CD14-positive monocyte (primary cell): Measurements from ENCODE around the gene ALDH1L2. TPM values are rescaled to one million over a fixed set of nuclear protein-coding genes. Genes with fewer than 3 reads are reported as not detected.

Source experiments
- DNase-seq, 3 donors: peaks; one replicate each; pipeline ENCODE4 v3.0.0-alpha.2; 2011 to 2022
- H2AFZ ChIP-seq: 2 replicates; pipeline ENCODE4 v1.6.0; 2012; ENCODE audit warnings: mild to moderate bottlenecking, low read depth, low read length, inconsistent platforms; ENCODE audit not compliant: insufficient read depth, poor library complexity, severe bottlenecking
- H3K27ac ChIP-seq, 2 donors: 1 replicate in 1 of 2; 2 replicates in 1 of 2; pipeline ENCODE4 v1.5.1; 2012 to 2013; ENCODE audit warnings: low read length in 2 of 2, control low read depth in 1 of 2, inconsistent platforms in 1 of 2, low read depth in 1 of 2, mild to moderate bottlenecking in 1 of 2
- H3K27me3 ChIP-seq, 2 donors: one replicate each; pipeline versions ENCODE4 v1.6.0 to v1.6.1; 2011 to 2013; ENCODE audit warnings: low read length in 2 of 2; ENCODE audit not compliant: control insufficient read depth in 2 of 2, insufficient read depth in 2 of 2
- H3K36me3 ChIP-seq, 2 donors: replicated peaks in 1 of 2; 1 replicate in 1 of 2; 2 replicates in 1 of 2; pipeline versions ENCODE4 v1.5.1 to v1.6.1; 2012 to 2013; ENCODE audit warnings: low read length in 2 of 2, control low read depth in 1 of 2, inconsistent platforms in 1 of 2, mild to moderate bottlenecking in 1 of 2; ENCODE audit not compliant: insufficient read depth in 2 of 2, control insufficient read depth in 1 of 2
- H3K4me1 ChIP-seq, 2 donors: 1 replicate in 1 of 2; 2 replicates in 1 of 2; pipeline versions ENCODE4 v1.5.1 to v1.6.1; 2012 to 2013; ENCODE audit warnings: low read length in 2 of 2, control low read depth in 1 of 2, inconsistent platforms in 1 of 2, mild to moderate bottlenecking in 1 of 2, moderate library complexity in 1 of 2; ENCODE audit not compliant: insufficient read depth in 2 of 2, control insufficient read depth in 1 of 2
- H3K4me2 ChIP-seq: replicated peaks from 2 replicates; pipeline ENCODE3; 2012; ENCODE audit warnings: low read length, moderate library complexity, mild to moderate bottlenecking; ENCODE audit not compliant: poor library complexity, severe bottlenecking; ENCODE audit errors: extremely low read depth
- H3K4me3 ChIP-seq, 3 experiments: fragments of 200-600 bp in 1 of 3; sonication (generic) in 1 of 3; replicated peaks in 1 of 3; 1 replicate in 2 of 3; 2 replicates in 1 of 3; pipeline ENCODE4 v1.5.1; 2011 to 2013; ENCODE audit warnings: low read length in 3 of 3, mild to moderate bottlenecking in 3 of 3, control low read depth in 2 of 3, low read depth in 2 of 3, inconsistent platforms in 1 of 3, moderate library complexity in 1 of 3
- H3K79me2 ChIP-seq: 2 replicates; pipeline ENCODE4 v1.6.0; 2012; ENCODE audit warnings: mild to moderate bottlenecking, control low read depth, inconsistent platforms, low read length, moderate library complexity; ENCODE audit not compliant: insufficient read depth
- H3K9ac ChIP-seq: 2 replicates; pipeline ENCODE4 v1.6.0; 2017; ENCODE audit warnings: low read length, mild to moderate bottlenecking; ENCODE audit not compliant: insufficient read depth, poor library complexity, severe bottlenecking
- H3K9me3 ChIP-seq, 2 donors: replicated peaks in 1 of 2; 1 replicate in 1 of 2; 2 replicates in 1 of 2; pipeline versions ENCODE4 v1.5.1 to v1.6.1; 2012 to 2013; ENCODE audit warnings: low read length in 2 of 2, control low read depth in 1 of 2; ENCODE audit not compliant: control insufficient read depth in 1 of 2, insufficient read depth in 1 of 2
- H4K20me1 ChIP-seq: 2 replicates; pipeline ENCODE4 v1.6.0; 2012; ENCODE audit warnings: mild to moderate bottlenecking, low read length, control low read depth, moderate library complexity; ENCODE audit not compliant: insufficient read depth
- H3K27ac Mint-ChIP-seq, 7 donors: one replicate each; pipeline ENCODE4 v1.8.0; 2020; ENCODE audit warnings: mild to moderate bottlenecking in 7 of 7, mixed read lengths in 7 of 7, moderate library complexity in 6 of 7, inconsistent platforms in 2 of 7
- H3K27me3 Mint-ChIP-seq, 3 donors: one replicate each; pipeline ENCODE4 v1.8.0; 2021 to 2022; ENCODE audit warnings: low read depth in 3 of 3, mild to moderate bottlenecking in 3 of 3, mixed read lengths in 3 of 3, moderate library complexity in 3 of 3, inconsistent platforms in 1 of 3
- H3K36me3 Mint-ChIP-seq, 2 donors: one replicate each; pipeline ENCODE4 v1.8.0; 2020; ENCODE audit warnings: mixed read lengths in 2 of 2, inconsistent platforms in 1 of 2, mild to moderate bottlenecking in 1 of 2
- H3K4me1 Mint-ChIP-seq: one replicate; pipeline ENCODE4 v1.8.0; 2020; ENCODE audit warnings: mild to moderate bottlenecking, mixed read lengths
- H3K4me3 Mint-ChIP-seq, 2 donors: one replicate each; pipeline ENCODE4 v1.8.0; 2020; ENCODE audit warnings: mild to moderate bottlenecking in 2 of 2, mixed read lengths in 2 of 2, moderate library complexity in 1 of 2
- H3K9me3 Mint-ChIP-seq, 7 donors: one replicate each; pipeline ENCODE4 v1.8.0; 2020 to 2022; ENCODE audit warnings: mixed read lengths in 7 of 7, mild to moderate bottlenecking in 6 of 7, moderate library complexity in 6 of 7, inconsistent platforms in 2 of 7
- WGBS: methylation state at CpG from one replicate; pipeline ENCODE4 v1.1.5; 2013; ENCODE audit warnings: missing lambda C conversion rate; ENCODE audit not compliant: insufficient coverage; 5-methylcytosine and 5-hydroxymethylcytosine counted together
- intact Hi-C, 2 donors: fragments of 100-400 bp; cut with micrococcal nuclease; formaldehyde crosslinking; loops; one replicate each; pipeline versions ENCODE4 v1.15.0 to v1.15.1; 2023
- polyA plus RNA-seq, 3 donors: library from polyadenylated mRNA; depleted of rRNA in 1 of 3; unstranded in 2 of 3; stranded (reverse) in 1 of 3; fragments of 300-500 nt in 2 of 3; fragments of >200 nt in 1 of 3; fragmentation: Illumina TruSeq in 2 of 3; gene quantifications; 1 replicate in 2 of 3; 2 replicates in 1 of 3; pipeline ENCODE4 v1.2.3, GENCODE V29; 2012 to 2021
- TF ChIP-seq, protein P1 (sequence below): fragments of 200-600 bp; IDR thresholded peaks from one replicate; pipeline ENCODE4 v1.8.0; 2022; ENCODE audit warnings: antibody characterized with exemption, mild to moderate bottlenecking

ALDH1L2 gene
- polyA plus RNA-seq, 3 donors = 0.03 to 0.20 TPM; not detected in 1

DNA sequence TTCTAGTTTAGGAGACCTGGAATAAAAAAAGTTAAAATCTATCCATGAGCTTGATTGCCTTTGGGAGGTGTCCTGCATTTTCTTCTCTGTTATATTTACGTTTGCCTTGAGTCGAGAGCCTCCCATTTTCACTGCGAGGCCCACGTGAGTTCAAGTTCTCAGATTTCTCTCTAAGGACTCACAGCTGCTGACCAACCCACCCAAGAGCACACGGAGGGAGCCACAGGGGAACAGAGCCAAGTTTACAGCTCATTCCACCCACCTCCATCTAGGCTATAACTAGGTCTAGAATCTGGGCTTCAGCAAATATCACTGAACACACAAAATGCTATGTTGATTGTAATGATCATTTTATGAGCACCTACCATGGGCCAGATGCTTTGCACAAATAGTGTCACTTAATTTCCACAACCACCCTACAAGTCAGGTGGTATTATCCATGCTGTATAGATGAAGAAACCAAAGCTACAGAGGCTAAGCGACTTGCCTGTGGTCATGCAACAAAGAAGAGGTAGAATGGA lies 16.7 kb downstream of the ALDH1L2 start:
- H3K4me2 ChIP-seq = no peak overlapping the region
- H3K27me3 Mint-ChIP-seq = peaks cover 0 to 2% (median 0%) of the 10 kb centered on the region in 3 donors

DNA sequence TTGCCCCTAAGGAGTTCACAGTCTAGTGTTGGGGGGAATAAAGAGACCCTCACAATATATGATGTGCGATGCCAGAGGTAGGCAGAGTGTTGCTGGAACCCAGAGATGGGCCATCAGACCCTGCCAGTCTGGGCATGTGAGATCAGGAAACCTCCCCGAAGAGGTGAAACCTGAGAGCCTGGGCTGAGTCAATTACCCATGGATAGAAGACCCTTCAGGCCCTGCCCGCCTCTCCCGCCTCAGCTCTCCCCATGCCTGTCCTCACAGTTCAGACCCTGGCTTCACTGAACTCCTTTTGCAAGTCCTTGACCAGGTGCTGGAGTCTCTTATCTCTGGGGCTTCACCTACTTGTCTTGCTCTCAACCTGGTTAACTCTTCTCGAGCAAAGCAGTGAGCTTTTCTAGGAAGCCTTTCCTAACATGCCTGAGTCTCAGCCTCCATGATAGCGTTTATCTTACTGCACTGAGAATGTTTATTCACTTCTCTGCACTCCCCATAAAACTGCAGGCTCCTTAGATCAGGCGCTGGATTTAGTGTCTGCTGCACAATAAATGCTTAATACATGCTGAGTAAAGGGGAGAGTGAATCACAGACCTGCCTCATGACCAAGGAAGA lies 19.6 kb downstream of the ALDH1L2 start:
- WGBS = 88% methylated on average over 4 of the region's 7 CpGs
- intact Hi-C loops = no loop called here
- no peaks in the 10 kb centered on the region for H3K79me2 ChIP-seq
- no peak overlapping the region for H3K27ac ChIP-seq
- H3K4me3 ChIP-seq = no peak overlapping the region
- TF ChIP-seq, protein P1, sequence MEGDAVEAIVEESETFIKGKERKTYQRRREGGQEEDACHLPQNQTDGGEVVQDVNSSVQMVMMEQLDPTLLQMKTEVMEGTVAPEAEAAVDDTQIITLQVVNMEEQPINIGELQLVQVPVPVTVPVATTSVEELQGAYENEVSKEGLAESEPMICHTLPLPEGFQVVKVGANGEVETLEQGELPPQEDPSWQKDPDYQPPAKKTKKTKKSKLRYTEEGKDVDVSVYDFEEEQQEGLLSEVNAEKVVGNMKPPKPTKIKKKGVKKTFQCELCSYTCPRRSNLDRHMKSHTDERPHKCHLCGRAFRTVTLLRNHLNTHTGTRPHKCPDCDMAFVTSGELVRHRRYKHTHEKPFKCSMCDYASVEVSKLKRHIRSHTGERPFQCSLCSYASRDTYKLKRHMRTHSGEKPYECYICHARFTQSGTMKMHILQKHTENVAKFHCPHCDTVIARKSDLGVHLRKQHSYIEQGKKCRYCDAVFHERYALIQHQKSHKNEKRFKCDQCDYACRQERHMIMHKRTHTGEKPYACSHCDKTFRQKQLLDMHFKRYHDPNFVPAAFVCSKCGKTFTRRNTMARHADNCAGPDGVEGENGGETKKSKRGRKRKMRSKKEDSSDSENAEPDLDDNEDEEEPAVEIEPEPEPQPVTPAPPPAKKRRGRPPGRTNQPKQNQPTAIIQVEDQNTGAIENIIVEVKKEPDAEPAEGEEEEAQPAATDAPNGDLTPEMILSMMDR = no peak
- no peaks in the 10 kb centered on the region for H4K20me1 ChIP-seq
- no peak overlapping the region for H3K4me3 Mint-ChIP-seq
- no peaks in the 10 kb centered on the region for H3K36me3 ChIP-seq
- no peaks in the 10 kb centered on the region for H3K9me3 Mint-ChIP-seq
- no peaks in the 10 kb centered on the region for H3K9me3 ChIP-seq
- H3K4me1 ChIP-seq = peaks cover 0 to 5% of the 10 kb centered on the region in 2 donors
- no peaks in the 10 kb centered on the region for H3K36me3 Mint-ChIP-seq
- H3K27me3 ChIP-seq = no peaks in the 10 kb centered on the region
- H3K9ac ChIP-seq = no peak overlapping the region
- H3K27me3 Mint-ChIP-seq = peaks cover 0 to 2% (median 0%) of the 10 kb centered on the region in 3 donors
- H2AFZ ChIP-seq = no peak overlapping the region
- peaks cover 4% of the 10 kb centered on the region for H3K4me1 Mint-ChIP-seq
- H3K4me2 ChIP-seq = no peak overlapping the region
- DNase-seq = no peak
- H3K27ac Mint-ChIP-seq = no peak overlapping the region

More for the DNA sequence above, 16.7 kb downstream of the ALDH1L2 start:
- Histone ChIP-seq H2AFZ (no peak overlapping the region), H3K4me3 (no peak overlapping the region), H3K4me1 (no peaks in the 10 kb centered on the region), H3K27me3 (no peaks in the 10 kb centered on the region), H3K9me3 (no peaks in the 10 kb centered on the region), H4K20me1 (no peaks in the 10 kb centered on the region), H3K36me3 (no peaks in the 10 kb centered on the region), H3K79me2 (no peaks in the 10 kb centered on the region), H3K9ac (no peak overlapping the region), H3K27ac (no peak overlapping the region)
- Mint-ChIP-seq H3K36me3 (peaks cover 0 to 3% of the 10 kb centered on the region in 2 donors), H3K27ac (no peak overlapping the region), H3K9me3 (no peaks in the 10 kb centered on the region), H3K4me3 (no peak overlapping the region), H3K4me1 (no peaks in the 10 kb centered on the region)
- no peak for DNase-seq
- intact Hi-C loops = no loop called here
- TF ChIP-seq, protein P1 = no peak
- WGBS = 80% methylated on average over 5 of the region's 6 CpGs
